ENCODE data around the gene AMER1. TPM values are rescaled to one million over a fixed set of nuclear protein-coding genes. Genes with fewer than 3 reads are reported as not detected.

AMER1 gene
- total and polyA plus RNA-seq, 2 of the 8 experiments (the other 6 are each of a cell fraction or from before 2014, with no cell fraction given), result 3.3 to 9.4 TPM

DNA sequence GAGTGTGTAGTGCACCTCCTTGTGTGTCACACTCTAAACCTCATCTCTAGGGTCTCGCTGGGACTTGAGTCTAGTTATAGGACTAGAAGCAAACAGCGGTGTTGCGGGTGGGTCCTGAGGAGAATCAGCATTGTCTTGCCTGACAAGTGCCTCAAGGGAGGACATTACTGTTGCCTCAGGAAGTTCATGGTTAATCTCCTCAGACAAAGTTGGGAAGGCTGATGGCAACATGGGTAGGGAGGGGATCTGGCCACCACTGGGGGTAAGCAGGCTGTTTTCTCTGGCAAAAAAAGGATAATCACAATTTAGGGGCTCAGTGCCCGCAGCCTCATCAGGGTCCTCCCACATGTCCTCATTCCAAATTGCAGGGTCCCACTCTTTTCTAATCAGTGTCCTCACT lies 12.5 kb upstream of the AMER1 start:
- no peak overlapping the region for H2AK5ac ChIP-seq (ENCODE audit: low read depth, low read length)
- no peaks in the 10 kb centered on the region for H3K27me3 ChIP-seq (replicated peaks in 1 of 4; ENCODE audit: control insufficient read depth in 3 of 4, extremely low read depth in 1 of 4, insufficient read depth in 3 of 4, low read length in 3 of 4)
- H4K20me1 ChIP-seq (replicated peaks in 1 of 2; ENCODE audit: control insufficient read depth in 1 of 2, insufficient read depth in 2 of 2, low read length in 2 of 2), result no peaks in the 10 kb centered on the region
- H2BK120ac ChIP-seq (replicated peaks; ENCODE audit: low read depth, low read length), result no peak overlapping the region
- H3K79me1 ChIP-seq (ENCODE audit: low read depth, low read length), result no peaks in the 10 kb centered on the region
- H3K56ac ChIP-seq (replicated peaks; ENCODE audit: insufficient read length, low read depth, low read length), result no peak overlapping the region
- H2BK15ac ChIP-seq (ENCODE audit: low read length), result no peak overlapping the region
- FAIRE-seq (no peak), DNase-seq (ENCODE audit: low read depth in 1 of 2, low spot score in 2 of 2) (no peak)
- no peaks in the 10 kb centered on the region for H3K36me3 ChIP-seq (ENCODE audit: control insufficient read depth in 2 of 4, insufficient read depth in 4 of 4, low read length in 3 of 4)
- CTCF ChIA-PET (ENCODE audit: partially characterized antibody), result no interaction called here
- no peak overlapping the region for H3K4ac ChIP-seq (replicated peaks; ENCODE audit: insufficient read length, low read depth, low read length)
- no peak overlapping the region for H3K23ac ChIP-seq (ENCODE audit: insufficient read length)
- H2BK20ac ChIP-seq (ENCODE audit: low read length), result no peak overlapping the region
- H2AFZ ChIP-seq (ENCODE audit: low read length), result no peak overlapping the region
- POLR2A ChIA-PET (ENCODE audit: partially characterized antibody), result no interaction called here
- no peak overlapping the region for H3K27ac ChIP-seq (ENCODE audit: low read depth, low read length)
- H3K9me3 ChIP-seq (ENCODE audit: insufficient read depth in 2 of 2, low read depth in 1 of 2, low read length in 1 of 2), result no peaks in the 10 kb centered on the region
- H2BK5ac ChIP-seq (ENCODE audit: low read depth, low read length), result no peak overlapping the region
- TF ChIP-seq USF2 (IDR thresholded peaks at IDR 0.05; ENCODE audit: low read length), result no peak
- TF ChIP-seq NRF1 (IDR thresholded peaks at IDR 0.05; ENCODE audit: low read depth, low read length), result no peak
- TF ChIP-seq SRF (IDR thresholded peaks at IDR 0.05; ENCODE audit: low read depth, low read length), result no peak
- TF ChIP-seq BRCA1 (IDR thresholded peaks at IDR 0.05; ENCODE audit: low read depth, low read length), result no peak
- no peak for TF ChIP-seq NANOG (IDR thresholded peaks at IDR 0.05; ENCODE audit: insufficient read depth, low read depth, low read length, poor library complexity, severe bottlenecking)
- no peak for TF ChIP-seq GTF2F1 (IDR thresholded peaks at IDR 0.05; ENCODE audit: borderline replicate concordance, low read depth, low read length)
- TF ChIP-seq KDM5A (IDR thresholded peaks at IDR 0.05; ENCODE audit: low read length), result no peak
- no peak for TF ChIP-seq YY1 (IDR thresholded peaks at IDR 0.05; ENCODE audit: low read depth, low read length)
- TF ChIP-seq TBP (IDR thresholded peaks at IDR 0.05; ENCODE audit: low read depth, low read length), result no peak
- no peak for TF ChIP-seq FOSL1 (IDR thresholded peaks at IDR 0.05; ENCODE audit: insufficient read depth, low read depth, low read length)
- TF ChIP-seq MAFK (IDR thresholded peaks at IDR 0.05; ENCODE audit: low read depth, low read length), result no peak
- H3K4me2 ChIP-seq (ENCODE audit: insufficient read depth in 1 of 2, low read depth in 2 of 2, low read length in 2 of 2), result no peak overlapping the region
- no peaks in the 10 kb centered on the region for H3K79me2 ChIP-seq (ENCODE audit: control insufficient read depth in 1 of 2, insufficient read depth in 2 of 2, low read length in 2 of 2)
- no peak overlapping the region for H4K8ac ChIP-seq (ENCODE audit: extremely low read depth, insufficient read depth, low read length)
- no peak overlapping the region for H3K9ac ChIP-seq (replicated peaks in 1 of 4; ENCODE audit: extremely low read depth in 1 of 4, low read depth in 3 of 4, low read length in 3 of 4)
- no peak overlapping the region for H2BK12ac ChIP-seq (ENCODE audit: low read depth, low read length)
- 97% methylated on average over 4 of the region's 4 CpGs; no CpG with 5 or more reads in 1 of the 2 experiments for whole genome bisulfite sequencing, 2 experiments (ENCODE audit: extremely low coverage in 1 of 2, insufficient coverage in 1 of 2, insufficient read length in 1 of 2, insufficient replicate concordance in 2 of 2, low coverage in 1 of 2, low lambda C conversion rate in 2 of 2, missing lambda C conversion rate in 1 of 2)
- H4K5ac ChIP-seq (ENCODE audit: insufficient read length, low read depth, low read length), result no peak overlapping the region
- H3K4me1 ChIP-seq (replicated peaks in 1 of 4; ENCODE audit: control insufficient read depth in 3 of 4, insufficient read depth in 4 of 4, low read length in 3 of 4), result no peaks in the 10 kb centered on the region
- no peak overlapping the region for H4K91ac ChIP-seq (replicated peaks; ENCODE audit: insufficient read length, low read length)
- no peaks in the 10 kb centered on the region for H3K23me2 ChIP-seq (ENCODE audit: low read depth, low read length)
- H3K18ac ChIP-seq (ENCODE audit: extremely low read depth, low read length), result no peak overlapping the region
- H3K14ac ChIP-seq (ENCODE audit: insufficient read length), result no peak overlapping the region
- H3K4me3 ChIP-seq (ENCODE audit: extremely low read depth in 1 of 4, insufficient read depth in 2 of 4, low read depth in 3 of 4, low read length in 4 of 4), result no peak overlapping the region

Data from H1 (cell line).